ENCODE data around the gene SAMD3.

The SAMD3 gene

GRCh38 chr6:130190701-130191690, 31.8 kb downstream of the SAMD3 start:
- no peak for TF ChIP-seq ZFX (IDR thresholded peaks at IDR 0.05)
- no peak for TF ChIP-seq CTCF (conservative IDR thresholded peaks at IDR 0.05)
- no peak overlapping the region for H3K27ac ChIP-seq

DNA sequence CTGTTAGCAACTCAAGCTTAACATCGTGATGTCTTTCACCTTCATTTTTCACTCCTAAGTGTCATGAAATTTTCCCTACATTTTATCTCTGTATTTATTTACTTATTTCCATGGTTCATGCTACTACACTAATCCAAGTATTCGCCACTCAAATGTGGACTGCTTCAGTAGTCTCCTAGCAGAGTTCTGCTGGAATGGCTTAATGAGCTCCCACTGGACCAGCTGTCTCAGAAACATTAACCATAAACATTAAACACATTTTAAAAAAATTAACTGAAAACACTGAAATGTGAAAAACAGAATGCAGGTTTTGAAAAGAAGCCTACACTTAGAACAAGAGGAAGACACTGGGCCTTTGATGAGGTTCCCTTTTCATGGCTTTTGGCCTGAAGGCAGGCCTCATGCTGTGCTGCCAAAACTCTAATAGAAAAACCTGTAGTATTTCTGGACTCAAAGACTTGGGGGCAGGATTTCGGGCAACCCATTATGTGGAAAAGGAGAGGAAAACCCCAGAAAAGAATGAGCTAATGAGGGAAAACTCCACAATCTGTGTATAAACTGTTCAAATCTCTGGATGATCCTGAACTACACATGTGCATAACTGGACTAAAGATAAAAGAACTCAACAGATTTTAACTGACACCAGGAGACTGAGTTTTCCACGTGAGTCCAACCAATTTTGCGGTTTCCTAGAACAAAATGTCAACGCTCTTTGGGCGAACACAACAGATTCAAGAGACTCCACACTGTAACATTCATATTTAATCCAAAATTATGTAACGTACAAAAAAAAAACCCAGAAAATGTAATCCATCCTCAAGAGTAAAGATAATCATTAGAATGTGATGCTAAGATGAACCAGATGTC, 33.0 kb downstream of the SAMD3 start:
- TF ChIP-seq ZFX (IDR thresholded peaks at IDR 0.05), result no peak
- TF ChIP-seq CTCF (conservative IDR thresholded peaks at IDR 0.05), result no peak

DNA sequence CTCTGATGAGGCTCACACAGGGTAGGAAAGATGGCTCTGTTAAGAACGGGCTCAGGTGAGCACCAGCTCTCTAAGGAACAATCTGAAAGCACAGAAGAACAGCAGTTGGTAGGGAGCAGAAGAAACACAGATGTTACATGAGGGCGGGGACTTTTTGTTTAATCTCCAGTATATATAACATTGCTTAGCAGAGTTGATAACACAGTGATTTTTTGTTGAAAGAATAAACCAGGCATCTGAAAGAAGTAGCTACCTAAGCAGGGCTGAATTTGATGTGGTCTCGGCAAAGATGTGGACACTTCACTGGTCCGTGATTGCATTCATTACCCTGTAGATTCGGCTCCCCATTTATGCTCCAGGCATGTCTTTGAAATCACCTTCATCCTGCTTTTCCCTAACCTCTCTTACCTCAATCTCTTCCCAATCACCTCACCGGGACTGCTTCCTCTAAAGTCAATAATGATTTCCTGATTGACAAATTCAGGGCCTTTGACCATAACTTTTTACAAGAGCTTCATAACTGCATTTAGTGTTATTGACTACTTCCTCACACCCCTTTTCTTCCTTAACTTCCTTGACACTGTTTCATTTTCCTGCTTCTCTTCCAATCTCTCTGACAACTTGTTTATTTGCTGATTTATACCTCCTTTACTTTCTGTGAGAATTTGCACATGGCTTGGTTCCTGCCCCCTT, 34.4 kb downstream of the SAMD3 start:
- no peak overlapping the region for H3K27ac ChIP-seq
- TF ChIP-seq ZFX (IDR thresholded peaks at IDR 0.05), result no peak
- TF ChIP-seq CTCF (conservative IDR thresholded peaks at IDR 0.05), result no peak

More for the DNA sequence above, 33.0 kb downstream of the SAMD3 start:
- no peak overlapping the region for H3K27ac ChIP-seq

- no peak overlapping the region for H3K27ac ChIP-seq
- TF ChIP-seq CTCF (conservative IDR thresholded peaks at IDR 0.05), result no peak
- no peak for TF ChIP-seq ZFX (IDR thresholded peaks at IDR 0.05)
Observed at GRCh38 chr6:130187335-130188206, 35.2 kb downstream of the SAMD3 start.

GRCh38 chr6:130185658-130186057, 37.1 kb downstream of the SAMD3 start:
- H3K27ac ChIP-seq, result no peak overlapping the region
- TF ChIP-seq CTCF (conservative IDR thresholded peaks at IDR 0.05), result no peak

Measured in C4-2B (cell line).